Right lobe of liver (tissue), 6 donors: Measurements from ENCODE around the gene PLCB2. TPM values are rescaled to one million over a fixed set of nuclear protein-coding genes. Genes with fewer than 3 reads are reported as not detected.

Experiments
- ATAC-seq, 4 donors: fragments of 200-7000 bp; cut with Tn5 transposase; one replicate each; pipeline ENCODE4 v1.9.1; 2020; ENCODE audit warnings: mild to moderate bottlenecking in 4 of 4, moderate library complexity in 4 of 4
- DNase-seq, 3 donors: peaks; one replicate each; pipeline ENCODE4 v3.0.0-alpha.2; 2020
- H3K27ac ChIP-seq, 3 donors: fragments of 200-600 bp; one replicate each; pipeline ENCODE4 v1.8.0; 2022
- H3K27me3 ChIP-seq, 2 donors: fragments of 200-600 bp; one replicate each; pipeline ENCODE4 v1.8.0; 2022
- H3K36me3 ChIP-seq, 4 donors: fragments of 200-600 bp; sonication (generic) in 1 of 4; one replicate each; pipeline versions ENCODE4 v1.5.1 to v1.8.0; 2017 to 2022; ENCODE audit warnings: control low read depth in 1 of 4
- H3K4me1 ChIP-seq, 4 donors: fragments of 200-600 bp; sonication (generic) in 1 of 4; one replicate each; pipeline versions ENCODE4 v1.5.1 to v1.8.0; 2017 to 2022; ENCODE audit warnings: control low read depth in 1 of 4
- H3K4me3 ChIP-seq, 3 donors: fragments of 200-600 bp; one replicate each; pipeline ENCODE4 v1.8.0; 2022
- H3K9me3 ChIP-seq, 4 donors: fragments of 200-600 bp; sonication (generic) in 1 of 4; one replicate each; pipeline versions ENCODE4 v1.5.1 to v1.8.0; 2017 to 2022; ENCODE audit warnings: control low read depth in 1 of 4
- CTCF ChIP-seq, 4 donors: fragments of 200-600 bp in 3 of 4; fragments of 450-650 bp in 1 of 4; IDR thresholded peaks; one replicate each; pipeline versions ENCODE4 v1.5.1 to v1.8.0; 2016 to 2022; ENCODE audit warnings: antibody characterized with exemption in 4 of 4, mild to moderate bottlenecking in 2 of 4
- POLR2A ChIP-seq: fragments of 450-650 bp; IDR thresholded peaks from one replicate; pipeline ENCODE4 v1.6.1; 2017; ENCODE audit warnings: antibody characterized with exemption, mild to moderate bottlenecking
- WGBS: methylation state at CpG from one replicate; pipeline ENCODE4 v1.1.6; 2018; ENCODE audit warnings: low coverage, low lambda C conversion rate; ENCODE audit not compliant: insufficient coverage; ENCODE audit errors: missing lambda C conversion rate; 5-methylcytosine and 5-hydroxymethylcytosine counted together
- intact Hi-C, 2 donors: fragments of 100-400 bp; cut with DNase I; formaldehyde crosslinking; loops; one replicate each; pipeline versions ENCODE4 v1.11.2 to v1.14.1; 2022
- total RNA-seq, 6 experiments: library from RNA; depleted of rRNA in 2 of 6; stranded (reverse); fragments of >200 nt in 2 of 6; fragmentation: NEBNext Ultra II Directional in 3 of 6; extraction: Animal tissue kit (Norgen Biotek cat#: 25700) in 3 of 6; gene quantifications; one replicate each; pipeline versions ENCODE4 v1.1.0 to v1.2.4, GENCODE V29; 2016 to 2023
- donor health status: DM: no; HTN: yes; CAD: no.
- donor health status: DM: no; HTN: no; CAD: no.
- donor health status: DM: no; HTN: no; CAD: no.
- donor health status: DM: no; HTN: yes; CAD: no.
- donor health status: DM: no; HTN: yes; CAD: no.

Gene PLCB2
- total RNA-seq, 6 experiments from 2014 or later, result 5.0 to 18.0 (median 7.2) TPM

DNA sequence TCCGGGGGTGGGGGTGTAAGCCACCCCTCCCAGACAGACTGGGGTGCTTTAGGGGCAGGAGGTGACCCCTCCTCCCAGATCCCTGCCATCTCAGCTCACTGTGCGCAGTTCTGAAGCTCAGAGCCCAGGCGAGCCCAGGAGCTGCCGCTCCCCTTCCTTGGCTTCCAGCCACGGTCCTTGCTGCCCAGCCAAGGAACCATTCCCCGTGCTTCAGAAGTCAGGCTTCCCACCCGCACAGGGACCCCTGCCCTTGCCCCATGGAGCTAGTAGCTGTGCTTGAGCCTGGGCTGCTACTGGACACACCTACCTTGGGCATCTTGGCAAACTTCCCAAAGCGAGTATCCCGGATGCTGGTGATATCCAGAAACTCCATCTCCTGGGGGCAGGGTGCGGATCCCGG lies 4.8 kb downstream of the PLCB2 start:
- no peak overlapping the region for H3K27ac ChIP-seq
- H3K9me3 ChIP-seq, result no peaks in the 10 kb centered on the region
- no peaks in the 10 kb centered on the region for H3K36me3 ChIP-seq
- H3K27me3 ChIP-seq, result no peaks in the 10 kb centered on the region
- DNase-seq (peak in 1 of 3 donors; percentile 36), ATAC-seq (no peak)
- no peak overlapping the region for H3K4me3 ChIP-seq
- no peak for TF ChIP-seq POLR2A
- TF ChIP-seq CTCF (IDR thresholded peaks at IDR 0.05), result no peak
- whole genome bisulfite sequencing, result 100% methylated on average over 1 of the region's 11 CpGs
- intact Hi-C loops, result no loop called here
- no peaks in the 10 kb centered on the region for H3K4me1 ChIP-seq

GRCh38 chr15:40302288-40302886 lies 5.3 kb downstream of the PLCB2 start:
- no peaks in the 10 kb centered on the region for H3K4me1 ChIP-seq
- WGBS, result 67% methylated on average over 3 of the region's 19 CpGs
- H3K27me3 ChIP-seq, result no peaks in the 10 kb centered on the region
- no peaks in the 10 kb centered on the region for H3K9me3 ChIP-seq
- H3K27ac ChIP-seq, result no peak overlapping the region
- H3K36me3 ChIP-seq, result no peaks in the 10 kb centered on the region
- TF ChIP-seq POLR2A (no peak), CTCF (IDR thresholded peaks at IDR 0.05) (no peak)
- intact Hi-C loops, result no loop called here
- no peak overlapping the region for H3K4me3 ChIP-seq
- no peak for ATAC-seq
- DNase-seq, result peak in 1 of 3 donors; percentile 29

- H3K4me1 ChIP-seq, result no peaks in the 10 kb centered on the region
- no peaks in the 10 kb centered on the region for H3K27me3 ChIP-seq
- no peaks in the 10 kb centered on the region for H3K9me3 ChIP-seq
- DNase-seq, result peak in 1 of 3 donors; percentile 51
- intact Hi-C loops, result no loop called here
- WGBS, result 51% methylated on average over 9 of the region's 12 CpGs
- peak; percentile 12 to 53 (median 30) for ATAC-seq
- H3K27ac ChIP-seq, result no peak overlapping the region
- H3K4me3 ChIP-seq, result no peak overlapping the region
- no peaks in the 10 kb centered on the region for H3K36me3 ChIP-seq
- no peak for TF ChIP-seq POLR2A
- TF ChIP-seq CTCF (IDR thresholded peaks at IDR 0.05), result no peak
Measured at GRCh38 chr15:40301467-40302179, 6.1 kb downstream of the PLCB2 start.

GRCh38 chr15:40300771-40301170 lies 7.0 kb downstream of the PLCB2 start:
- no CpG with 5 or more reads among the region's 2 CpGs for WGBS
- Histone ChIP-seq H3K9me3 (no peaks in the 10 kb centered on the region), H3K27ac (no peak overlapping the region), H3K4me1 (no peaks in the 10 kb centered on the region), H3K36me3 (no peaks in the 10 kb centered on the region), H3K27me3 (no peaks in the 10 kb centered on the region), H3K4me3 (no peak overlapping the region)
- intact Hi-C loops, result no loop called here
- ATAC-seq (no peak), DNase-seq (no peak)
- no peak for TF ChIP-seq POLR2A
- no peak for TF ChIP-seq CTCF (IDR thresholded peaks at IDR 0.05)
